Choroid plexus epithelial cell (primary cell): Measurements from ENCODE around the gene THSD4.

ENCODE experiments used
- DNase-seq: peaks from one replicate; pipeline ENCODE4 v3.0.0-alpha.2; 2010; ENCODE audit warnings: low read depth
- H3K4me3 ChIP-seq: 2 replicates; pipeline ENCODE4 v1.5.1; 2011; ENCODE audit warnings: low read depth, mild to moderate bottlenecking, control low read depth, low read length, moderate library complexity
- TF ChIP-seq, protein P1 (sequence below): conservative IDR thresholded peaks from 2 replicates; pipeline ENCODE4 v1.5.1; 2011; ENCODE audit warnings: low read depth, mild to moderate bottlenecking, control low read depth, inconsistent platforms, low read length, moderate library complexity

Gene THSD4

DNA sequence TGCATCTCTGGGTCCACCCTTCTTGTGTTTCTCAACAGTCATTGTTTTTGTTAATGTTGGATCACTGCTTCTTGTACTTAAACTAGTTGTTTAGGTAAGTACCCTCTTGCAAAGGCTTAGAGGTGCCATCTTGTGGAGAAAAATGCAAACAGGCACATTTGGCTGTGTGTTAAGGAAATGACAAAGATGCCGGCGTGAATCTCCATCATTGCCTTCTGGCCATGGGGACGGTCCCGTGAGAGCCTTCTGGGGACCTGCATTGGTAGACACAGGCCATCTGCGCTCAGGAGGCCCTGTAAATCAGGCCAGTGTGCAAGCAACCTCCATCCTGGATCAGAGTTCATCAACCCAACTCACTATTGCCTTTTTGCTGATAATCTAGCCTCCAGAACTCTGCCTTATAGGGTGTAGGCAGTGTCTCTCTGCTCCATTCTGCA, 536.5 kb downstream of the THSD4 start:
- TF ChIP-seq, protein P1, sequence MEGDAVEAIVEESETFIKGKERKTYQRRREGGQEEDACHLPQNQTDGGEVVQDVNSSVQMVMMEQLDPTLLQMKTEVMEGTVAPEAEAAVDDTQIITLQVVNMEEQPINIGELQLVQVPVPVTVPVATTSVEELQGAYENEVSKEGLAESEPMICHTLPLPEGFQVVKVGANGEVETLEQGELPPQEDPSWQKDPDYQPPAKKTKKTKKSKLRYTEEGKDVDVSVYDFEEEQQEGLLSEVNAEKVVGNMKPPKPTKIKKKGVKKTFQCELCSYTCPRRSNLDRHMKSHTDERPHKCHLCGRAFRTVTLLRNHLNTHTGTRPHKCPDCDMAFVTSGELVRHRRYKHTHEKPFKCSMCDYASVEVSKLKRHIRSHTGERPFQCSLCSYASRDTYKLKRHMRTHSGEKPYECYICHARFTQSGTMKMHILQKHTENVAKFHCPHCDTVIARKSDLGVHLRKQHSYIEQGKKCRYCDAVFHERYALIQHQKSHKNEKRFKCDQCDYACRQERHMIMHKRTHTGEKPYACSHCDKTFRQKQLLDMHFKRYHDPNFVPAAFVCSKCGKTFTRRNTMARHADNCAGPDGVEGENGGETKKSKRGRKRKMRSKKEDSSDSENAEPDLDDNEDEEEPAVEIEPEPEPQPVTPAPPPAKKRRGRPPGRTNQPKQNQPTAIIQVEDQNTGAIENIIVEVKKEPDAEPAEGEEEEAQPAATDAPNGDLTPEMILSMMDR, result peak; percentile 66
- no peak overlapping the region for H3K4me3 ChIP-seq
- DNase-seq, result peak; percentile 89

DNA sequence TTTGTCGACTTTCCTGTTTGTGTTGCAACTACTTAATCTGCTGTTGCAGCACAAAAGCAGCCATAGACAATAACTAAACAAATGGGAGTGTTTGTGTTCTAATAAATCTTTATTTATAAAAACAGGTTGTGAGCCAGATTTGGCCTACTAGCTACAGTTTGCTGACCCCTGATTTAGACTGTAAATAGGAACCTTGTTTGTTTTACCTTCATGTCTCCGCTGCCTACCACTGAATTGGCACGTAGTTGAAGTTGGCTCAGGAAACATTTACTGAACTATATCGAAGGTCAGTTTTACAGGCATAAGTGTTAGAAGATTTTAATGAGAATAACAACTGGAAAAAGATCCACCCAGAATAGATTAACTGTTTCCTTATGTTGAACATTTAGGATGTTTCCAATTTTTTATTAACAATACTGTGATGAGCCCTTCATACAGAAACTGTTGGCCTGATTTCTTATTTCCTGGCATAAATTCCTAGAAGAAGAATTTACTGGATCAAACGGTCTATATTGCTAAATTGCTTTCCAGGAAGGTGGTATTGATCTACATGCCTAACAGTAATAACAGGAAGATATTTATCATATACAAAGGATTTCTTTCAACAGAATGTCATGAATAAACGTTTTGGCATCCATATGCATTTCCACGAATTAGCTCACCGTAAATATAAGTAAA, 538.9 kb downstream of the THSD4 start:
- H3K4me3 ChIP-seq, result no peak overlapping the region
- TF ChIP-seq, protein P1, result no peak
- no peak for DNase-seq

DNA sequence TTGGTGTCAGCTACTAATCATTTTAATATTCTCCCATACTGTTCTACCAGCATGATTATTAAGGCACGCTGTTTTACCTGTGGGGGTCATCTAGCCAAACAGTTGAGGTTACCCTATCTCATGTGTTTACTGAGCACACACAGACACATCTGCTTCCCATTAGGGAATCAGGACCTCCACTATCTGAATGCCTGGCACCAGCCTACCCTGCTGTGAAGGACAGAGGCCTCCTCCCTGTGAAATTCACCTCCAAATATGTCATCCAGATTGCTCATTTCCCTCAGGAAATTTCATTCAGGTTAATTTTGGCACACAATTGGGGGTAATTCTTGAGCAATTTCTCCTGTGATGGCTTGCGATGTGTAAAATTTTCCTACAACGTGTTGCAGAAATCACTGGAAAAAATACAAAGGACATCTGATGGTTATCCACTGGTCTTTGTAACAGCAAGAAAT, 539.5 kb downstream of the THSD4 start:
- TF ChIP-seq, protein P1, result no peak
- DNase-seq, result peak; percentile 17

DNA sequence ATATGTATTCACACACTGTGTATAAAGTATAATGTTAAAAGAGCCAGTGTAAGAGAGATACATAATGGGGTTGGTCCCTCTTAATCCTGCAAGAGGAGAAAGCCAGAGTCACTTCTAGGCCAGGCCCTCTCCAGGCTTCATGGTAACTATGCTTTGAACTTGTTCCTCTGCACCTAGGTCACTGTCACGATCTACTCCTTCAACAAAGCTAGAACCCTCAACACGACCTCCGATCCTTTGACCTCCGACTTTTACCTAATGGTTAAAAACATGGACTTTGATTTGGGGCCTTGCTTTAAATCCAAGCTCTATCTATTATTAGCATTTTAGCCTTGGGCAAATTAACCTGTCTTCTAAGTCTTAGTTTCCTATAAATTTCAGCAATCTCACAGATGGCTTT, 541.2 kb downstream of the THSD4 start:
- no peak overlapping the region for H3K4me3 ChIP-seq
- no peak for DNase-seq
- TF ChIP-seq, protein P1, result no peak

More for the DNA sequence above, 539.5 kb downstream of the THSD4 start:
- H3K4me3 ChIP-seq, result no peak overlapping the region

DNA sequence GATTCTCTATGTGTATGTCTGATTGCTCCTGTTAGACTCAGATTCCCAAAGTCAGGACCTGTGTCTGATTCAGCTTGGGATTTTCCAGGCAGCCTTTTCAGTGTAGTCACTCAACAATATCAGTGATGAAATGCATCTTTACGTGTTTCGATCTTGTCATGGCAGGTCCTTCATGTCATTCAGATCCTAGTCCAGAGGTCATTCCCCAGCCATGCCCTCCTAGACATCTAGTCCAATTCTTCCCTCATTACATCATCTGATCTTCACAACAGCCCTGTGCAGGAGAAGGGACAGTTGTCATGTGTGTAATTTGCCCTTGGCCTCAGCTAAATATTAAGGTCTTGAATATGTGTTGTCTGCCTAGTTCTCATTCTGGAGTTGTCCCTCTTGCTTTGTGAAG, 541.9 kb downstream of the THSD4 start:
- DNase-seq, result no peak
- TF ChIP-seq, protein P1, result no peak
- H3K4me3 ChIP-seq, result no peak overlapping the region

DNA sequence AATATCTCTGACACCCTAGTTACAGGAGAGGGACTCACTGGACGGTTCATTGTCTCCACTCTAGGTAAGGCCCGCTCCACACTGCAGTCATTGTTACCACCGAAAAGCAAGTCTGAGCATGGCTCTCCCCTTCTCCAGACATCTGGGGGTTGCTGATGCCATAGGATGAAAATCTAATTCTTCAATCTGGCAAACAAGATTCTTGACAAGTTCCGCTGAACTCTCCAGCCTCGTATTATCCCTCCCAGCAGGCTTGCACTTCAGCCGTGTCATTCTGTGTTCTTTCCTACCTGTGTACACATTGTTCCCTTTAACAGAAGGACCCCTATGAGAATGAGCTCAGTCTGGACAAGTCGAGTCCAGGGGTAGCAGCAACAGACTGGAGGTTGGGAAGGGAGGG, 542.8 kb downstream of the THSD4 start:
- H3K4me3 ChIP-seq, result no peak overlapping the region
- TF ChIP-seq, protein P1, result no peak
- no peak for DNase-seq
